Coronary artery (tissue), 2 donors: ENCODE results near the gene SLC17A9.

Experiments
- DNase-seq: peaks from one replicate; pipeline ENCODE4 v3.0.0-alpha.2; 2017; ENCODE audit warnings: low spot score
- H3K27ac ChIP-seq, 2 donors: fragments of 200-600 bp; sonication (generic); one replicate each; pipeline ENCODE4 v1.5.1; 2016 to 2019
- H3K4me3 ChIP-seq: fragments of 200-600 bp; sonication (generic); 2 replicates; pipeline ENCODE4 v1.5.1; 2016; ENCODE audit warnings: mild to moderate bottlenecking, moderate library complexity
- CTCF ChIP-seq: fragments of 200-600 bp; sonication (generic); IDR thresholded peaks from one replicate; pipeline ENCODE4 v1.5.1; 2019; ENCODE audit warnings: antibody characterized with exemption

SLC17A9 gene

GRCh38 chr20:62933966-62934365 is 18.5 kb upstream of the SLC17A9 start:
- no peak overlapping the region for H3K4me3 ChIP-seq
- H3K27ac ChIP-seq, result no peak overlapping the region
- DNase-seq, result no peak
- no peak for TF ChIP-seq CTCF

- no peak for TF ChIP-seq CTCF
- DNase-seq, result no peak
- no peak overlapping the region for H3K27ac ChIP-seq
- no peak overlapping the region for H3K4me3 ChIP-seq
Observed at GRCh38 chr20:62935204-62935967, 17.1 kb upstream of the SLC17A9 start.

- H3K27ac ChIP-seq, result no peak overlapping the region
- peak overlapping the region; percentile 93 for H3K4me3 ChIP-seq
- no peak for TF ChIP-seq CTCF
- no peak for DNase-seq
Observed at GRCh38 chr20:62935968-62936585, 16.4 kb upstream of the SLC17A9 start.

- TF ChIP-seq CTCF, result no peak
- peak; percentile 97 for DNase-seq
- peak overlapping the region; percentile 85 to 97 for H3K27ac ChIP-seq
- peak overlapping the region; percentile 93 for H3K4me3 ChIP-seq
Observed at GRCh38 chr20:62937268-62938104, 15.0 kb upstream of the SLC17A9 start.

GRCh38 chr20:62938105-62938888 is 14.2 kb upstream of the SLC17A9 start, which contains the start of gene GID8:
Gene GID8, plus strand, starts transcription at chr20:62938147. Its CDS starts 3,356 bp downstream, at chr20:62941503.
- DNase-seq, result no peak
- TF ChIP-seq CTCF, result no peak
- Histone ChIP-seq H3K4me3 (peak within 1 kb of the TSS; percentile 93), H3K27ac (peak within 1 kb of the TSS; percentile 85 to 97)

GRCh38 chr20:62940875-62941274 is 11.6 kb upstream of the SLC17A9 start:
- no peak for TF ChIP-seq CTCF
- Histone ChIP-seq H3K27ac (no peak overlapping the region), H3K4me3 (no peak overlapping the region)
- no peak for DNase-seq
